OCI-LY3 (cell line): ENCODE results near the gene ARHGAP40.

Experiments used
- CTCF ChIP-seq: fragments of 200-600, 300-600 bp; sonication (generic); IDR thresholded peaks from 2 replicates; pipeline ENCODE4 v1.5.1; 2014; ENCODE audit warnings: antibody characterized with exemption, low read length, low read depth
- EZH2phosphoT487 ChIP-seq: fragments of 200-600 bp; shearing (Covaris generic); IDR thresholded peaks from 2 replicates; pipeline ENCODE4 v1.6.1; 2018; ENCODE audit warnings: antibody characterized with exemption, mixed run types, low read depth

- TF ChIP-seq EZH2phosphoT487, result no peak
- no peak for TF ChIP-seq CTCF
These were observed 8.2 kb downstream of the ARHGAP40 start for GRCh38 chr20:38609815-38610214.
